Activated CD8-positive, alpha-beta memory T cell treated with anti-CD3 and anti-CD28 coated beads, Interleukin-2, amount 50 U/mL, for 24 hours (primary cell): ENCODE data around the gene TXNRD2.

Experiments
- DNase-seq: peaks from one replicate; pipeline ENCODE4 v3.0.0-alpha.2; 2020; ENCODE audit errors: extremely low read depth

TXNRD2 gene

GRCh38 chr22:19966908-19967750, 25.5 kb upstream of the TXNRD2 start:
- no peak for DNase-seq

- no peak for DNase-seq
Observed at GRCh38 chr22:19965771-19966709, 24.4 kb upstream of the TXNRD2 start.

GRCh38 chr22:19964701-19965386, 23.2 kb upstream of the TXNRD2 start:
- no peak for DNase-seq

- no peak for DNase-seq
Observed at GRCh38 chr22:19963863-19964642, 22.4 kb upstream of the TXNRD2 start.

GRCh38 chr22:19962909-19963806, 21.5 kb upstream of the TXNRD2 start:
- DNase-seq = no peak

- DNase-seq = no peak
Observed at GRCh38 chr22:19962246-19962908, 20.8 kb upstream of the TXNRD2 start.

GRCh38 chr22:19961868-19962245, 20.2 kb upstream of the TXNRD2 start:
- DNase-seq = no peak

GRCh38 chr22:19961201-19961580, 19.6 kb upstream of the TXNRD2 start:
- no peak for DNase-seq

- no peak for DNase-seq
Observed at GRCh38 chr22:19960491-19961200, 19.0 kb upstream of the TXNRD2 start.

GRCh38 chr22:19959587-19960490, 18.2 kb upstream of the TXNRD2 start:
- no peak for DNase-seq

GRCh38 chr22:19959043-19959586, 17.5 kb upstream of the TXNRD2 start:
- no peak for DNase-seq

- DNase-seq = no peak
Observed at GRCh38 chr22:19958083-19959042, 16.7 kb upstream of the TXNRD2 start.

- DNase-seq = no peak
Observed at GRCh38 chr22:19957445-19957844, 15.8 kb upstream of the TXNRD2 start.

- no peak for DNase-seq
Observed at GRCh38 chr22:19955241-19956128, 13.9 kb upstream of the TXNRD2 start.

- DNase-seq = no peak
Observed at GRCh38 chr22:19951346-19951745, 9.7 kb upstream of the TXNRD2 start.
